Keratinocyte (primary cell): ENCODE results near the gene NEK8. TPM values are rescaled to one million over a fixed set of nuclear protein-coding genes. Genes with fewer than 3 reads are reported as not detected.

ENCODE experiments used
- DNase-seq: peaks from one replicate; pipeline ENCODE4 v3.0.0-alpha.2; 2011; ENCODE audit warnings: low read depth, missing footprints, low spot score
- FAIRE-seq: peaks from 2 replicates; lab custom pipeline; 2011; peaks lifted over from hg19 to GRCh38; lab: Jason Lieb, UNC
- H2AFZ ChIP-seq: 2 replicates; pipeline ENCODE4 v1.6.0; 2012; ENCODE audit warnings: low read length, control low read depth, inconsistent platforms; ENCODE audit not compliant: control insufficient read depth
- H3K27ac ChIP-seq: 2 replicates; pipeline ENCODE4 v1.5.1; 2011; ENCODE audit warnings: low read length; ENCODE audit not compliant: control insufficient read depth, insufficient read depth
- H3K27me3 ChIP-seq: 3 replicates; pipeline ENCODE4 v1.6.0; 2011; ENCODE audit warnings: low read length; ENCODE audit not compliant: control insufficient read depth, insufficient read depth; ENCODE audit errors: extremely low read depth
- H3K36me3 ChIP-seq, 2 experiments: 2 replicates in 1 of 2; 3 replicates in 1 of 2; pipeline ENCODE4 v1.5.1; 2011; ENCODE audit warnings: low read length in 2 of 2, mild to moderate bottlenecking in 1 of 2; ENCODE audit not compliant: control insufficient read depth in 2 of 2, insufficient read depth in 2 of 2; ENCODE audit errors: extremely low read depth in 1 of 2
- H3K4me1 ChIP-seq: 3 replicates; pipeline ENCODE4 v1.5.1; 2011; ENCODE audit warnings: low read length; ENCODE audit not compliant: control insufficient read depth, insufficient read depth; ENCODE audit errors: extremely low read depth
- H3K4me2 ChIP-seq: 3 replicates; pipeline ENCODE4 v1.6.0; 2011; ENCODE audit warnings: low read depth, low read length; ENCODE audit not compliant: control insufficient read depth, insufficient read depth; ENCODE audit errors: extremely low read depth
- H3K4me3 ChIP-seq, 3 experiments: fragments of 200-600 bp in 1 of 3; sonication (generic) in 1 of 3; 2 replicates in 2 of 3; 3 replicates in 1 of 3; pipeline ENCODE4 v1.5.1; 2011 to 2016; ENCODE audit warnings: low read length in 3 of 3, mild to moderate bottlenecking in 3 of 3, control low read depth in 2 of 3, inconsistent platforms in 1 of 3, low read depth in 1 of 3, mixed read lengths in 1 of 3, mixed run types in 1 of 3, moderate library complexity in 1 of 3; ENCODE audit not compliant: control insufficient read depth in 2 of 3, insufficient read depth in 2 of 3; ENCODE audit errors: extremely low read depth in 1 of 3
- H3K79me2 ChIP-seq: 2 replicates; pipeline ENCODE4 v1.6.0; 2012; ENCODE audit warnings: low read length; ENCODE audit not compliant: control insufficient read depth, insufficient read depth
- H3K9ac ChIP-seq: 3 replicates; pipeline ENCODE4 v1.6.0; 2011; ENCODE audit warnings: low read length; ENCODE audit not compliant: control insufficient read depth, insufficient read depth; ENCODE audit errors: extremely low read depth
- H3K9me1 ChIP-seq: 3 replicates; pipeline ENCODE4 v1.6.0; 2011; ENCODE audit warnings: low read length; ENCODE audit not compliant: control insufficient read depth, insufficient read depth; ENCODE audit errors: extremely low read depth
- H3K9me3 ChIP-seq: 2 replicates; pipeline ENCODE4 v1.5.1; 2012; ENCODE audit warnings: low read depth, low read length; ENCODE audit not compliant: control insufficient read depth
- H4K20me1 ChIP-seq: 3 replicates; pipeline ENCODE4 v1.6.0; 2011; ENCODE audit warnings: low read length; ENCODE audit not compliant: control insufficient read depth, insufficient read depth; ENCODE audit errors: extremely low read depth
- EZH2 ChIP-seq: IDR thresholded peaks from one replicate; pipeline ENCODE4 v1.6.1; 2012; ENCODE audit warnings: inconsistent platforms, mild to moderate bottlenecking, low read length, moderate library complexity
- dilution Hi-C: fragments of 300-500 bp; cut with MboI; formaldehyde crosslinking; loops from one replicate; pipeline ENCODE4 v1.7.0; 2020; ENCODE audit warnings: low sequenced_read_pairs; ENCODE audit not compliant: extremely low pct_ligation_motif_present
- polyA plus RNA-seq, 5 experiments: library from polyadenylated mRNA; depleted of rRNA in 3 of 5; stranded (reverse) in 3 of 5; stranded (forward) in 1 of 5; unstranded in 1 of 5; fragments of >200 nt; gene quantifications; 1 replicate in 1 of 5; 2 replicates in 3 of 5; 3 replicates in 1 of 5; pipeline versions ENCODE4 v1.2.1 to v1.2.3, GENCODE V29; 2011 to 2012; ENCODE audit warnings: missing spikeins in 2 of 5, low read depth in 1 of 5, low replicate concordance in 1 of 5
- TF ChIP-seq, protein P1 (sequence below), 3 experiments: IDR thresholded peaks in 1 of 3; conservative IDR thresholded peaks in 1 of 3; optimal IDR thresholded peaks in 1 of 3; 2 replicates in 2 of 3; 3 replicates in 1 of 3; pipeline versions ENCODE3 to v1.5.1; 2011; ENCODE audit warnings: low read length in 3 of 3, mild to moderate bottlenecking in 3 of 3, moderate library complexity in 2 of 3, control low read depth in 1 of 3, inconsistent platforms in 1 of 3; ENCODE audit not compliant: insufficient read depth in 2 of 3; ENCODE audit errors: extremely low read depth in 1 of 3

The NEK8 gene
- polyA plus RNA-seq, 1 donor (not counting 4 experiments of a cell fraction or from before 2014, with no cell fraction given): 4.1 TPM

DNA sequence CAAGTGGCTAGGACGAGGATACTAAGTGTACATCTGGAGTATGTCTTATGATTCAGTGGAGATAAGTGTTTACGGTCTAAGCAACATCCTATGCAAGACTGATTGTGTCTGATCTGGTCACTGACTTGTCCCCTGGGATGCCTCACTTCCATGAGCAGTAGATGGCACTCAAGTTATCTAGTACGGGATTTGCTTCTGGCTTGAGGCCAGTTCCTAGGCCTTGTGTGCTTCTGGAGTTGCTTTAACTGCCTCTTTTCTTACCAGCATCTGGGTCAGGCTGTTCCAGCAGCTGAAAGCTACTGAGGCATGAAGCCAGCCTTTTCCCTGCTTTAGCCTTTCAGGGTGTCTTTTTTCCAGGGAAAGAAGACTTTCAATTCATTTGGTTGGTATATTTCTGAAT, 43.6 kb upstream of the NEK8 start:
- H3K27ac ChIP-seq: no peak overlapping the region
- H4K20me1 ChIP-seq: peaks cover 2% of the 10 kb centered on the region
- H2AFZ ChIP-seq: no peak overlapping the region
- no peak for DNase-seq
- no peak overlapping the region for H3K4me3 ChIP-seq
- TF ChIP-seq, protein P1, sequence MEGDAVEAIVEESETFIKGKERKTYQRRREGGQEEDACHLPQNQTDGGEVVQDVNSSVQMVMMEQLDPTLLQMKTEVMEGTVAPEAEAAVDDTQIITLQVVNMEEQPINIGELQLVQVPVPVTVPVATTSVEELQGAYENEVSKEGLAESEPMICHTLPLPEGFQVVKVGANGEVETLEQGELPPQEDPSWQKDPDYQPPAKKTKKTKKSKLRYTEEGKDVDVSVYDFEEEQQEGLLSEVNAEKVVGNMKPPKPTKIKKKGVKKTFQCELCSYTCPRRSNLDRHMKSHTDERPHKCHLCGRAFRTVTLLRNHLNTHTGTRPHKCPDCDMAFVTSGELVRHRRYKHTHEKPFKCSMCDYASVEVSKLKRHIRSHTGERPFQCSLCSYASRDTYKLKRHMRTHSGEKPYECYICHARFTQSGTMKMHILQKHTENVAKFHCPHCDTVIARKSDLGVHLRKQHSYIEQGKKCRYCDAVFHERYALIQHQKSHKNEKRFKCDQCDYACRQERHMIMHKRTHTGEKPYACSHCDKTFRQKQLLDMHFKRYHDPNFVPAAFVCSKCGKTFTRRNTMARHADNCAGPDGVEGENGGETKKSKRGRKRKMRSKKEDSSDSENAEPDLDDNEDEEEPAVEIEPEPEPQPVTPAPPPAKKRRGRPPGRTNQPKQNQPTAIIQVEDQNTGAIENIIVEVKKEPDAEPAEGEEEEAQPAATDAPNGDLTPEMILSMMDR (optimal IDR thresholded peaks at IDR 0.05 in 1 of 3, IDR thresholded peaks at IDR 0.05 in 1 of 3, conservative IDR thresholded peaks at IDR 0.05 in 1 of 3; ENCODE audit: extremely low read depth in 1 of 3, insufficient read depth in 2 of 3, low read length in 3 of 3): peak in 1 of 3 experiments; percentile 26
- TF ChIP-seq EZH2: no peak
- H3K27me3 ChIP-seq: no peaks in the 10 kb centered on the region
- no peaks in the 10 kb centered on the region for H3K9me3 ChIP-seq
- H3K36me3 ChIP-seq: peaks cover 52 to 63% of the 10 kb centered on the region in 2 experiments
- H3K79me2 ChIP-seq: no peaks in the 10 kb centered on the region
- no peaks in the 10 kb centered on the region for H3K4me1 ChIP-seq
- H3K9ac ChIP-seq: no peak overlapping the region
- H3K9me1 ChIP-seq: no peaks in the 10 kb centered on the region
- dilution Hi-C loops: no loop called here
- H3K4me2 ChIP-seq: no peak overlapping the region
- FAIRE-seq: no peak

DNA sequence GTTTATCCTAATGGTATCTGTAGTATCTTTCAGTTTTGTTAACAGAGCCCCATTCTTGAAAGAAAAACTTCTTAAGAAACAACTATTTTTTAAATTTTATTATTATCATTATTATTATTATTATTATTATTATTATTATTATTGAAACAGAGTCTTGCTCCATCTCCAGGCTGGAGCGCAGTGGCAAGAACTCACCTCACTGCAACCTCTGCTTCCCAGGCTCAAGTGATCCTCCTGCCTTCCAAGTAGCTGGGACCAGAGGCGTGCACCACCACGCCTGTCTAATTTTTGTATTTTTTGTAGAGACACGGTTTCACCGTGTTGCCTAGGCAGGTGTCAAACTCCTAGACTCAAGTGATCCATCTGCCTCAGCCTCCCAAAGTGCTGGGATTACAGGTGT, 43.2 kb upstream of the NEK8 start:
- Histone ChIP-seq H3K27me3 (no peaks in the 10 kb centered on the region), H3K79me2 (no peaks in the 10 kb centered on the region), H3K36me3 (peaks cover 56 to 66% of the 10 kb centered on the region in 2 experiments), H4K20me1 (peaks cover 2% of the 10 kb centered on the region), H3K4me3 (no peak overlapping the region), H3K4me1 (no peaks in the 10 kb centered on the region), H3K27ac (no peak overlapping the region), H3K4me2 (no peak overlapping the region), H3K9ac (no peak overlapping the region), H2AFZ (no peak overlapping the region), H3K9me1 (no peaks in the 10 kb centered on the region), H3K9me3 (no peaks in the 10 kb centered on the region)
- dilution Hi-C loops: no loop called here
- no peak for FAIRE-seq
- TF ChIP-seq EZH2: no peak
- TF ChIP-seq, protein P1 (optimal IDR thresholded peaks at IDR 0.05 in 1 of 3, IDR thresholded peaks at IDR 0.05 in 1 of 3, conservative IDR thresholded peaks at IDR 0.05 in 1 of 3; ENCODE audit: extremely low read depth in 1 of 3, insufficient read depth in 2 of 3, low read length in 3 of 3): no peak
- DNase-seq: no peak
